ENCODE data around the gene STXBP4. TPM values are rescaled to one million over a fixed set of nuclear protein-coding genes. Genes with fewer than 3 reads are reported as not detected.

Gene STXBP4
- total RNA-seq, 2 experiments from 2014 or later: 6.0 to 7.6 TPM

GRCh38 chr17:54950116-54950515 lies 18.4 kb upstream of the STXBP4 start:
- DNase-seq: no peak
- Mint-ChIP-seq H3K27me3 (peaks cover 8% of the 10 kb centered on the region), H3K4me3 (no peak overlapping the region), H3K27ac (no peak overlapping the region), H3K4me1 (peaks cover 4% of the 10 kb centered on the region), H3K9me3 (no peaks in the 10 kb centered on the region), H3K36me3 (no peaks in the 10 kb centered on the region)

GRCh38 chr17:54951286-54951685 lies 17.3 kb upstream of the STXBP4 start:
- peaks cover 2% of the 10 kb centered on the region for H3K4me1 Mint-ChIP-seq
- no peak overlapping the region for H3K27ac Mint-ChIP-seq
- peaks cover 4% of the 10 kb centered on the region for H3K27me3 Mint-ChIP-seq
- no peak overlapping the region for H3K4me3 Mint-ChIP-seq
- no peak for DNase-seq
- no peaks in the 10 kb centered on the region for H3K36me3 Mint-ChIP-seq
- H3K9me3 Mint-ChIP-seq: no peaks in the 10 kb centered on the region

GRCh38 chr17:54956791-54957190 lies 11.8 kb upstream of the STXBP4 start:
- Mint-ChIP-seq H3K9me3 (no peaks in the 10 kb centered on the region), H3K4me1 (no peaks in the 10 kb centered on the region), H3K27me3 (no peaks in the 10 kb centered on the region), H3K36me3 (peaks cover 13% of the 10 kb centered on the region), H3K4me3 (no peak overlapping the region), H3K27ac (no peak overlapping the region)
- DNase-seq: no peak

GRCh38 chr17:54967621-54968261 lies 824 bp upstream of the STXBP4 start:
- DNase-seq: peak; percentile 3
- Mint-ChIP-seq H3K9me3 (no peaks in the 10 kb centered on the region), H3K4me1 (peaks cover 28% of the 10 kb centered on the region), H3K27ac (no peak overlapping the region), H3K4me3 (no peak overlapping the region), H3K36me3 (peaks cover 2% of the 10 kb centered on the region), H3K27me3 (no peaks in the 10 kb centered on the region)

GRCh38 chr17:54968988-54969332 lies 395 bp downstream of the STXBP4 start:
- H3K4me3 Mint-ChIP-seq: no peak overlapping the region
- H3K36me3 Mint-ChIP-seq: peaks cover 2% of the 10 kb centered on the region
- H3K27ac Mint-ChIP-seq: no peak overlapping the region
- peak; percentile 32 for DNase-seq
- H3K27me3 Mint-ChIP-seq: no peaks in the 10 kb centered on the region
- no peaks in the 10 kb centered on the region for H3K9me3 Mint-ChIP-seq
- peaks cover 30% of the 10 kb centered on the region for H3K4me1 Mint-ChIP-seq

GRCh38 chr17:54969658-54970572 lies 1.4 kb downstream of the STXBP4 start:
- H3K4me3 Mint-ChIP-seq: no peak overlapping the region
- no peak overlapping the region for H3K27ac Mint-ChIP-seq
- no peaks in the 10 kb centered on the region for H3K9me3 Mint-ChIP-seq
- peaks cover 2% of the 10 kb centered on the region for H3K36me3 Mint-ChIP-seq
- no peak for DNase-seq
- H3K4me1 Mint-ChIP-seq: peaks cover 30% of the 10 kb centered on the region
- H3K27me3 Mint-ChIP-seq: no peaks in the 10 kb centered on the region

- no peak for DNase-seq
- Mint-ChIP-seq H3K27ac (no peak overlapping the region), H3K4me3 (no peak overlapping the region), H3K9me3 (no peaks in the 10 kb centered on the region), H3K4me1 (peaks cover 27% of the 10 kb centered on the region), H3K27me3 (no peaks in the 10 kb centered on the region), H3K36me3 (no peaks in the 10 kb centered on the region)
Observed at GRCh38 chr17:54971147-54971546, 2.6 kb downstream of the STXBP4 start.

GRCh38 chr17:54971901-54972300 lies 3.3 kb downstream of the STXBP4 start:
- H3K36me3 Mint-ChIP-seq: no peaks in the 10 kb centered on the region
- H3K9me3 Mint-ChIP-seq: no peaks in the 10 kb centered on the region
- DNase-seq: no peak
- no peak overlapping the region for H3K27ac Mint-ChIP-seq
- peaks cover 22% of the 10 kb centered on the region for H3K4me1 Mint-ChIP-seq
- no peaks in the 10 kb centered on the region for H3K27me3 Mint-ChIP-seq
- no peak overlapping the region for H3K4me3 Mint-ChIP-seq

- no peak overlapping the region for H3K27ac Mint-ChIP-seq
- H3K27me3 Mint-ChIP-seq: no peaks in the 10 kb centered on the region
- H3K4me3 Mint-ChIP-seq: no peak overlapping the region
- H3K4me1 Mint-ChIP-seq: peaks cover 17% of the 10 kb centered on the region
- no peak for DNase-seq
- H3K36me3 Mint-ChIP-seq: no peaks in the 10 kb centered on the region
- no peaks in the 10 kb centered on the region for H3K9me3 Mint-ChIP-seq
Observed at GRCh38 chr17:54972406-54973138, 4.0 kb downstream of the STXBP4 start.

- H3K36me3 Mint-ChIP-seq: peaks cover 8% of the 10 kb centered on the region
- H3K27ac Mint-ChIP-seq: no peak overlapping the region
- no peak for DNase-seq
- no peak overlapping the region for H3K4me3 Mint-ChIP-seq
- H3K9me3 Mint-ChIP-seq: no peaks in the 10 kb centered on the region
- no peaks in the 10 kb centered on the region for H3K27me3 Mint-ChIP-seq
- H3K4me1 Mint-ChIP-seq: peaks cover 19% of the 10 kb centered on the region
Observed at GRCh38 chr17:54974759-54975158, 6.2 kb downstream of the STXBP4 start.

- H3K27me3 Mint-ChIP-seq: no peaks in the 10 kb centered on the region
- H3K27ac Mint-ChIP-seq: no peak overlapping the region
- peaks cover 9% of the 10 kb centered on the region for H3K36me3 Mint-ChIP-seq
- H3K4me1 Mint-ChIP-seq: peaks cover 17% of the 10 kb centered on the region
- H3K4me3 Mint-ChIP-seq: no peak overlapping the region
- H3K9me3 Mint-ChIP-seq: no peaks in the 10 kb centered on the region
- no peak for DNase-seq
Observed at GRCh38 chr17:54976316-54976715, 7.8 kb downstream of the STXBP4 start.

- Mint-ChIP-seq H3K4me1 (peaks cover 17% of the 10 kb centered on the region), H3K4me3 (no peak overlapping the region), H3K27me3 (no peaks in the 10 kb centered on the region), H3K36me3 (peaks cover 10% of the 10 kb centered on the region), H3K27ac (no peak overlapping the region), H3K9me3 (no peaks in the 10 kb centered on the region)
- no peak for DNase-seq
Observed at GRCh38 chr17:54977744-54978143, 9.2 kb downstream of the STXBP4 start.

- no peak for DNase-seq
- Mint-ChIP-seq H3K9me3 (no peaks in the 10 kb centered on the region), H3K27me3 (no peaks in the 10 kb centered on the region), H3K4me3 (no peak overlapping the region), H3K36me3 (peaks cover 10% of the 10 kb centered on the region), H3K27ac (no peak overlapping the region), H3K4me1 (peaks cover 15% of the 10 kb centered on the region)
Observed at GRCh38 chr17:54979657-54980056, 11.1 kb downstream of the STXBP4 start.

GRCh38 chr17:54980375-54980774 lies 11.8 kb downstream of the STXBP4 start:
- DNase-seq: no peak
- no peak overlapping the region for H3K27ac Mint-ChIP-seq
- H3K9me3 Mint-ChIP-seq: no peaks in the 10 kb centered on the region
- no peaks in the 10 kb centered on the region for H3K27me3 Mint-ChIP-seq
- H3K36me3 Mint-ChIP-seq: peaks cover 10% of the 10 kb centered on the region
- H3K4me3 Mint-ChIP-seq: no peak overlapping the region
- peaks cover 16% of the 10 kb centered on the region for H3K4me1 Mint-ChIP-seq

GRCh38 chr17:54982399-54982798 lies 13.8 kb downstream of the STXBP4 start:
- H3K9me3 Mint-ChIP-seq: no peaks in the 10 kb centered on the region
- DNase-seq: no peak
- no peak overlapping the region for H3K4me3 Mint-ChIP-seq
- H3K36me3 Mint-ChIP-seq: peaks cover 10% of the 10 kb centered on the region
- no peak overlapping the region for H3K27ac Mint-ChIP-seq
- no peaks in the 10 kb centered on the region for H3K27me3 Mint-ChIP-seq
- peaks cover 9% of the 10 kb centered on the region for H3K4me1 Mint-ChIP-seq
